Large intestine (tissue), 3 donors: ENCODE data around the gene SH2D3A. TPM values are rescaled to one million over a fixed set of nuclear protein-coding genes. Genes with fewer than 3 reads are reported as not detected.

Experiments used
- DNase-seq, 2 donors: peaks; one replicate each; pipeline versions ENCODE4 v3.0.0 to v3.0.0-alpha.2; 2013
- H3K27ac ChIP-seq: one replicate; pipeline ENCODE4 v1.5.1; 2013; ENCODE audit warnings: low read length
- H3K27me3 ChIP-seq: 2 replicates; pipeline ENCODE4 v1.6.1; 2013; ENCODE audit warnings: low read length; ENCODE audit not compliant: control insufficient read depth, insufficient read depth
- H3K36me3 ChIP-seq: 2 replicates; pipeline ENCODE4 v1.6.1; 2013; ENCODE audit warnings: low read length; ENCODE audit not compliant: control insufficient read depth, insufficient read depth
- H3K4me1 ChIP-seq: one replicate; pipeline ENCODE4 v1.6.1; 2013; ENCODE audit warnings: low read length; ENCODE audit not compliant: control insufficient read depth, insufficient read depth
- H3K4me3 ChIP-seq: one replicate; pipeline ENCODE4 v1.5.1; 2013; ENCODE audit warnings: low read length
- H3K9me3 ChIP-seq: one replicate; pipeline ENCODE4 v1.6.1; 2013; ENCODE audit warnings: mild to moderate bottlenecking, low read depth, low read length, moderate library complexity; ENCODE audit not compliant: control insufficient read depth
- WGBS: methylation state at CpG from one replicate; pipeline ENCODE4 v1.1.5; 2013; ENCODE audit warnings: low lambda C conversion rate; ENCODE audit not compliant: insufficient coverage; 5-methylcytosine and 5-hydroxymethylcytosine counted together
- polyA plus RNA-seq: library from polyadenylated mRNA; unstranded; fragments of 120-200 nt; gene quantifications from one replicate; pipeline ENCODE4 v1.2.1, GENCODE V29; 2013

SH2D3A gene
- polyA plus RNA-seq, 1 donor, result 26.3 TPM

- Histone ChIP-seq H3K27me3 (peaks cover 25% of the 10 kb centered on the region), H3K4me3 (no peak overlapping the region), H3K27ac (no peak overlapping the region), H3K9me3 (no peaks in the 10 kb centered on the region), H3K4me1 (no peaks in the 10 kb centered on the region), H3K36me3 (no peaks in the 10 kb centered on the region)
- no peak for DNase-seq
- WGBS, result no CpG with 5 or more reads among the region's 44 CpGs
Observed at GRCh38 chr19:6707011-6707657, 60.1 kb downstream of the SH2D3A start.

- no peaks in the 10 kb centered on the region for H3K36me3 ChIP-seq
- no CpG with 5 or more reads among the region's 3 CpGs for WGBS
- no peak overlapping the region for H3K27ac ChIP-seq
- H3K4me3 ChIP-seq, result no peak overlapping the region
- DNase-seq, result no peak
- H3K9me3 ChIP-seq, result no peaks in the 10 kb centered on the region
- H3K4me1 ChIP-seq, result no peaks in the 10 kb centered on the region
- H3K27me3 ChIP-seq, result peaks cover 23% of the 10 kb centered on the region
Observed at GRCh38 chr19:6706633-6706958, 60.6 kb downstream of the SH2D3A start.

- Histone ChIP-seq H3K27ac (no peak overlapping the region), H3K4me1 (no peaks in the 10 kb centered on the region), H3K4me3 (no peak overlapping the region), H3K36me3 (no peaks in the 10 kb centered on the region), H3K9me3 (no peaks in the 10 kb centered on the region), H3K27me3 (peaks cover 18% of the 10 kb centered on the region)
- no peak for DNase-seq
- WGBS, result 0% methylated on average over 1 of the region's 11 CpGs
Observed at GRCh38 chr19:6705931-6706632, 61.2 kb downstream of the SH2D3A start.

Other genes with a start within 250 kb of the SH2D3A start
- gene TNFSF9, start 236.4 kb downstream of the SH2D3A start, polyA plus RNA-seq, result 0.19 TPM
- gene CD70, start 176.3 kb downstream of the SH2D3A start, polyA plus RNA-seq, result not detected
- 1.1 TPM for gene TNFSF14, start 97.3 kb downstream of the SH2D3A start, polyA plus RNA-seq
- gene C3, start 46.8 kb downstream of the SH2D3A start, polyA plus RNA-seq, result 79.1 TPM
- gene GPR108, start 29.9 kb downstream of the SH2D3A start, polyA plus RNA-seq, result 56.4 TPM
- gene TRIP10, start 27.8 kb downstream of the SH2D3A start, polyA plus RNA-seq, result 96.0 TPM
- gene VAV1, start 5.3 kb upstream of the SH2D3A start, polyA plus RNA-seq, result 3.2 TPM
- gene ADGRE1, start 120.1 kb upstream of the SH2D3A start, polyA plus RNA-seq, result 1.9 TPM